ENCODE results near the gene OR1E2. TPM values are rescaled to one million over a fixed set of nuclear protein-coding genes. Genes with fewer than 3 reads are reported as not detected.

The OR1E2 gene
- not detected for total RNA-seq
- polyA plus RNA-seq: not detected
- long read RNA-seq, donor 1: 0 reads
- long read RNA-seq, donor 2: 0 reads
- long read RNA-seq, donor 3: 0 reads
- long read RNA-seq, donor 4: 0 reads
- long read RNA-seq, donor 5: 0 reads

DNA sequence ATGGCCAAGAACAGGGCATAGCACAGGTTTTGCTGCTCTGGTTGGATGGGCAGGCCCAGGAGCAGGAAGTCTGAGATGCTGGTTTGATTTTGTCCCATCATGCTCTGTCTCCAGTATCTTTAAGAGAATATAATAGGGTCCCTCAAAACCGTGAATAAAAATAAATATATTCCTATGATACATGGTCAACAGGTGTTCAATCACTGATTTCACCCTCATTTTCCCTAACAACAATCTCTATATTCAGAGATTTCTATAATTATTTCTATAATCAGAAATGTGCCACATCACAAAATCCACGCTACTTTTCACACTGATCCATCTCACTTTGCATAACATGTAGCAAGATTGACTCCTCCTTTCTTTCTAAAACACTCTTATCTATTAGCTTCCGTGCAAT lies at the start of gene OR1E2:
OR1E2 (minus strand) TSS at position 101 of the 400 bp plus-strand sequence; CDS start at position 101, 0 bp downstream.
- WGBS, 2 donors: 74 to 79% methylated on average over 3 of the region's 3 CpGs
- TF ChIP-seq, protein P1, sequence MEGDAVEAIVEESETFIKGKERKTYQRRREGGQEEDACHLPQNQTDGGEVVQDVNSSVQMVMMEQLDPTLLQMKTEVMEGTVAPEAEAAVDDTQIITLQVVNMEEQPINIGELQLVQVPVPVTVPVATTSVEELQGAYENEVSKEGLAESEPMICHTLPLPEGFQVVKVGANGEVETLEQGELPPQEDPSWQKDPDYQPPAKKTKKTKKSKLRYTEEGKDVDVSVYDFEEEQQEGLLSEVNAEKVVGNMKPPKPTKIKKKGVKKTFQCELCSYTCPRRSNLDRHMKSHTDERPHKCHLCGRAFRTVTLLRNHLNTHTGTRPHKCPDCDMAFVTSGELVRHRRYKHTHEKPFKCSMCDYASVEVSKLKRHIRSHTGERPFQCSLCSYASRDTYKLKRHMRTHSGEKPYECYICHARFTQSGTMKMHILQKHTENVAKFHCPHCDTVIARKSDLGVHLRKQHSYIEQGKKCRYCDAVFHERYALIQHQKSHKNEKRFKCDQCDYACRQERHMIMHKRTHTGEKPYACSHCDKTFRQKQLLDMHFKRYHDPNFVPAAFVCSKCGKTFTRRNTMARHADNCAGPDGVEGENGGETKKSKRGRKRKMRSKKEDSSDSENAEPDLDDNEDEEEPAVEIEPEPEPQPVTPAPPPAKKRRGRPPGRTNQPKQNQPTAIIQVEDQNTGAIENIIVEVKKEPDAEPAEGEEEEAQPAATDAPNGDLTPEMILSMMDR (IDR thresholded peaks at IDR 0.05; ENCODE audit: control extremely low read depth, extremely low read depth): no peak
- ATAC-seq (ENCODE audit: insufficient read depth, low FRiP score) (no peak), DNase-seq (no peak)
- Histone ChIP-seq H3K27ac (ENCODE audit: low read depth in 1 of 2, low read length in 1 of 2) (no peak within 1 kb of the TSS), H3K36me3 (ENCODE audit: control insufficient read depth in 4 of 4, insufficient read depth in 4 of 4, low read length in 4 of 4) (no peaks in the 10 kb centered on the region), H3K9ac (ENCODE audit: insufficient read depth in 1 of 2, low read length in 2 of 2) (no peak within 1 kb of the TSS), H3K9me3 (ENCODE audit: control insufficient read depth in 4 of 4, insufficient read depth in 3 of 4, low read length in 3 of 4) (no peaks in the 10 kb centered on the region), H3K4me3 (no peak within 1 kb of the TSS), H3K4me1 (ENCODE audit: control insufficient read depth in 5 of 5, insufficient read depth in 5 of 5, low read length in 5 of 5) (no peaks in the 10 kb centered on the region), H3K27me3 (ENCODE audit: control insufficient read depth in 3 of 3, insufficient read depth in 3 of 3, low read length in 2 of 3) (no peaks in the 10 kb centered on the region)

DNA sequence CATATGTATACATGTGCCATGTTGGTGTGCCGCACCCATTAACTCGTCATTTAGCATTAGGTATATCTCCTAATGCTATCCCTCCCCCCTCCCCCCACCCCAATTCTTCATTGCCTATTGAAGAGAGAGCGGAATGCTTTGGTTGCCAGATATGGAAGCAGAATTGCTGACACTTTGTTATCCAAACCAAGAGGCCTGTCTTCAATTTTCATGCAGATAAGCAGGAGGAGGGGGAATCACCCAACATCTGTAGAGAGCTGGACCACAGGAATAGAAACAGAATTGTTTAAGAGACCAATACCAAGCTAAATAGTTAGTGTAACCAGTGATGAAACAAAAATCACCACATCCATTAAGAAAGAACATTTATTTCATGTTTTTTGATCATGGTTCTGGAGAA lies 49.2 kb upstream of the OR1E2 start:
- H3K9me3 ChIP-seq (ENCODE audit: control insufficient read depth in 4 of 4, insufficient read depth in 3 of 4, low read length in 3 of 4): no peaks in the 10 kb centered on the region
- H3K27ac ChIP-seq (ENCODE audit: low read depth in 1 of 2, low read length in 1 of 2): no peak overlapping the region

DNA sequence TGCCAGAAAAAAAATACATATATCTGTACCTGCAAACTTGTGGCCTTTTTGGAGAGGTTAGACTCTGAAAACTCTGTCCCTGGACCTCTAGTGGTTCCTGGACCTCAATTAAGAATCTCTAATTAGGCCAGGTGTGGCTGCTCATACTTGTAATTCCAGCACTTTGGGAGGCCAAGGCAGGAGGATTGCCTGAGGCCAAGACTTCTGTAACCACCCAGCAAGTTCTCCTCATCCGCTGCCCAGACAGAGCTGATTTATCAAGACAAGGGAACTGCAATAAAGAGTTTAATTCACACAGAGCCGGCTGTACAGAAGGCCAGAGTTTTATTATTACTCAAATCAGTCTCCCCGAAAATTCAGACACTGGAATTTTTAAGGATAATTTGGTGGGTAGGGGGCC lies 46.3 kb upstream of the OR1E2 start:
- DNase-seq (no peak), ATAC-seq (ENCODE audit: insufficient read depth, low FRiP score) (no peak)
- Histone ChIP-seq H3K36me3 (ENCODE audit: control insufficient read depth in 4 of 4, insufficient read depth in 4 of 4, low read length in 4 of 4) (peaks cover 0 to 19% (median 0%) of the 10 kb centered on the region in 4 donors), H3K4me1 (ENCODE audit: control insufficient read depth in 5 of 5, insufficient read depth in 5 of 5, low read length in 5 of 5) (peaks cover 0 to 17% (median 0%) of the 10 kb centered on the region in 5 donors), H3K27ac (ENCODE audit: low read depth in 1 of 2, low read length in 1 of 2) (no peak overlapping the region), H3K9me3 (ENCODE audit: control insufficient read depth in 4 of 4, insufficient read depth in 3 of 4, low read length in 3 of 4) (no peaks in the 10 kb centered on the region), H3K4me3 (no peak overlapping the region), H3K9ac (ENCODE audit: insufficient read depth in 1 of 2, low read length in 2 of 2) (no peak overlapping the region), H3K27me3 (ENCODE audit: control insufficient read depth in 3 of 3, insufficient read depth in 3 of 3, low read length in 2 of 3) (no peaks in the 10 kb centered on the region)
- WGBS, 2 donors: 88 to 95% methylated on average over 3 of the region's 3 CpGs
- TF ChIP-seq, protein P1 (IDR thresholded peaks at IDR 0.05; ENCODE audit: control extremely low read depth, extremely low read depth): no peak

More for the DNA sequence above, 49.2 kb upstream of the OR1E2 start:
- Histone ChIP-seq H3K4me3 (no peak overlapping the region), H3K27me3 (ENCODE audit: control insufficient read depth in 3 of 3, insufficient read depth in 3 of 3, low read length in 2 of 3) (no peaks in the 10 kb centered on the region), H3K4me1 (ENCODE audit: control insufficient read depth in 5 of 5, insufficient read depth in 5 of 5, low read length in 5 of 5) (peaks cover 0 to 11% (median 0%) of the 10 kb centered on the region in 5 donors), H3K36me3 (ENCODE audit: control insufficient read depth in 4 of 4, insufficient read depth in 4 of 4, low read length in 4 of 4) (peaks cover 0 to 27% (median 5%) of the 10 kb centered on the region in 4 donors), H3K9ac (ENCODE audit: insufficient read depth in 1 of 2, low read length in 2 of 2) (no peak overlapping the region)
- ATAC-seq (ENCODE audit: insufficient read depth, low FRiP score) (no peak), DNase-seq (no peak)
- TF ChIP-seq, protein P1 (IDR thresholded peaks at IDR 0.05; ENCODE audit: control extremely low read depth, extremely low read depth): no peak
- WGBS, 2 donors: 48 to 75% methylated on average over 3 of the region's 3 CpGs

Data from lung (tissue), 16 donors.